ENCODE measurements around the gene YPEL2.
"Not testable (repeated sequence)": the region's sequence is repeated elsewhere in the genome, so short reads cannot be mapped to it uniquely, and the experiment has no call there.

Gene YPEL2

GRCh38 chr17:59378675-59379074, 47.2 kb downstream of the YPEL2 start:
- DNase-seq: no peak

DNA sequence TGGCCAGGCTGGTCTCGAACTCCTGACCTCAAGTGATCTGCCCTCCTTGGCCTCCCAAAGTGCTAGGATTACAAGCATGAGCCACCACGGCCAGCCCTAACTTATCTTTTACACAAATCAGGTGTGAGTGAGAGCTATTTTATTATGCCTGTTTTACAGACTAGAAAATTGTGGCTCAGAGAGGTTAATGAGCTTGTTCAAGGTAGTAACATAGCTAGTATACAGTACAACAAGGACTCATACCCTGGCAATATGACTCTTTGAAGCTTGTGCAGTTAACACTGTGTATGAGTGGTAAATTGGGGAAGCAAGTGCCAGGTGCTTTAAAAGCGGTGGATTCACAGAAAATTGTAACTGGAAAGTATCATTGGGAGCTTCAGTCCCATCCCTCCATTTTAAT, 49.0 kb downstream of the YPEL2 start:
- DNase-seq: no peak

DNA sequence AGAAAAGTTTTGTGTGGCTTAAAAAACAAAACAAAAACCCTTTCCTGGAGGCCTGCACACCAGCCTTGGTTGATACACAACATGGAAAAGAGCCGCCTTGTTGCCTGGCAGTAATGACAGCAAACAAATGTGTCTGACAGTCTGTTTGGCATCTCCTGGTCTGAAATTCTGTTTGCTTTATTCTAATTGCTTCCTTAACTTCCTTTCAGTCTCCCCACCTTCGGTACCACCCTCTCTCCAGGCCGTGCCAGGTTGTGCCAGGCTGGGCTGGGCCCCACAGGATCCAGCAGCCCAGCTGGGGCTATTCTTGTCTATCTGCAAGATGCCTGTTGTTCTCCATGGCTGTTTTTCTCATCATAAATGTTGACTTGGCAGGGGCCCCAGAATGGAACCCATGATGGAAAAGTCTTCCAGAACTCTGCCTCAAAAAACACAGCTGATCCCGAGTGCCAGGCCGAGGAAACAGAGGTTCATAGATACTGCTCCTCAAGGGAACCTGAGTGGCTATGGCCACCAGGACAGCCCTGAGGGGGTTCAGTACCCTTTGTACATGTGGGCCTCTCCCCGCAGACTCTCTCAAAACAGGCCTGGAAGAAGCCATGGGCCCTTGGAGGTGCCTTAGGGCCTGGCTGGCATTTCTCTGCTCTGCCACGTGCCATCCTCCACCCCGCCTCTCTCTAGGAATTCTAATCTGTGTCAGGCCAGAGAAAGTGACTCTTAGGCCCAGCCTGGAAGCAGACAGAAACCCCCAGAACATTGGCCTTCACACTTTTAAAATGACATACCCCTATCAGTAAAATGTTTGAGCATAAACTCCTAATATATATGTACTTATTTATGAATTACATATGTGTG, 50.5 kb downstream of the YPEL2 start:
- no peak for DNase-seq

DNA sequence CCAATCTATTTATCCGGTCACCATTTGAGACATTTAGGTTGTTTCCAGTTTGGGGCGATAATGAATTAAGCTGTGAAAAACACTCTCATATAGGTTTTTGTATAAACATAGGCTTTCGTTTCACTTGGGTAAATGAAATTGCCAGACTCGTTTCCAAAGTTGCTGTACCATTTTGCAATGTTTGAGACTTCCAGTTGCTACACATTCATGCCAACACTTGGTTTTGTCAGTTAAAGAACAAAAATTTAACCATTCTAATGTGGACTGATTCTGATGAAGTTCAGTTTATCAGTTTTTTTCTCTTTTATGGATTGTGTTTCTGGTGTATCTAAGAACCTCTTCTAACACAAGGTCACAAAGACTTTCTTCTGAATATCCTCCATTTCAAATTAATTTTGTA, 52.4 kb downstream of the YPEL2 start:
- DNase-seq: no peak

DNA sequence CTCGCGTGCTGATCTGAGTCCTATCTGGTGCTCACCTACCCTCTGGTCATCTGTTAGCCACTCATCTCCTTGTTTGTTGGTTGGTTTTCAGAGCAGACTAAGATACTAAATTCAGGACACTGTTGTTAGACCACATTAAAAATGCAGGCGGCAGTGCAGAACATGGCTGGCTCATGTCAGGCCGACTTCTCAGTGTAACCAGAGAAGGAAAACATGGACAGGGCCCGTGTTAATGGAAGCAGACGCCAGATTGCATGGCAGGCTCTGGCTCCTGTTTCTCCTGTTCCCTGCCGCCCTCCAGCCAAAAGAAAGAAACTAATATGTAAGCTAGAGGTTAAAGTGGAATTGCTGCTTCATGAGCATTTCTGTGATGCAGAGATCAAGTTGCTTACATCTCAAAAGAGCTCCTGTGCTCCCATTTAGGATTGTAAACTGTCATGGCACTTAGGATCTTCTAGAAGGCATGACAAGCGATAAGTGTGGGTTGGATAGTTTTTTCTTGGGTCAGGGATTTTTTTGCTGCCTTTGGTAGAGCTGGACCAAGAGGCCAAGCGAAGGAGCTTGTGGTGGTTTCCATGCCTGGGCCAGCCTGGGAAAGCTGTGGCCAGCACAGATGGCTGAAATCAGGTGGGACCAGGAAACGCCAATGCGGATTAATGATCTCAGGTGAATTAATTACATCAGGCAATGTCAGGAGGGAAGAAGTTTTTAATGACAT, 56.1 kb downstream of the YPEL2 start:
- no peak for DNase-seq

DNA sequence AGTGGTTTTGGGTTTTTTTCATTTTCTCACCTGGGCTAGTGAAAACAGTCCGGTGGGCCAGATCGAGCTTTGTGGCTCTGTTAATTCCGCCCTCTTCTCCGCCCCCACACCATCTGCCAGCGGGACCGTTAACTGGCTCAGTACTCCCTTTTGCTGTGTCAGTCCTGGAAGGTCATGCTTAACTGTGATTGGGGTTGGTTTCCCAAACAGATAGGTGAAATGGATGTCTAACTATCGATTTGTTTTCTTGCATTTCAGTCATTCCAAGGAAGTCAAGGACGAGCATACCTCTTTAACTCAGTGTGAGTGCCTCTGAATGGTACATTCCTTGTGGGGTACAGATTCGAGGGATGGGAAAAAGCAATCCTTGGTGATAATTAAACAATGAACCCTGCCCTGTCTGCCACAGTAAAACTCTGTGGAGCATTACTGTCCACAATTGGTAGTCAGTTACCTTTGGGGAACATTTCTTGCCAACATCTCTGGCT, 56.7 kb downstream of the YPEL2 start:
- no peak for DNase-seq

- DNase-seq: no peak
Measured at GRCh38 chr17:59389066-59389465, 57.6 kb downstream of the YPEL2 start.

DNA sequence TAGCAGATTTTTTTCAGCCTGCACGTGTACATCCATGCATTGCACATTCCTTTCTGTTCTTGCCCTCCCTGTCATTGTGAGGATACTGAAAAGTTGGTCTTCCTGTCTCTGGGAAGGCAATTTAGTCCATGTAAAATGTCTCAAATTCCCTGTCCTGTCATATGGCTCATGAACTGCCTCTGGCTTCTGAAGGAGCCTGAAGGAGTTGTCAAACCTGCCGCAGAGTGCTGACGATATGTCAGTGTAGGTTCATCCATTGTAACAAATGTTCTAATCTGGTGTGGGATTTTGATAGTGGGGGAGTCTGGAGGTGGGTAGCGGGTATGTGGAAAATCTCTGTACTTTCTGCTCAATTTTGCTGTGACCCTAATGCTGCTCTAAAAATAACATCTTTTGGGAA, 59.6 kb downstream of the YPEL2 start:
- no peak for DNase-seq

- no peak for DNase-seq
Measured at GRCh38 chr17:59392973-59393679, 61.7 kb downstream of the YPEL2 start.

DNA sequence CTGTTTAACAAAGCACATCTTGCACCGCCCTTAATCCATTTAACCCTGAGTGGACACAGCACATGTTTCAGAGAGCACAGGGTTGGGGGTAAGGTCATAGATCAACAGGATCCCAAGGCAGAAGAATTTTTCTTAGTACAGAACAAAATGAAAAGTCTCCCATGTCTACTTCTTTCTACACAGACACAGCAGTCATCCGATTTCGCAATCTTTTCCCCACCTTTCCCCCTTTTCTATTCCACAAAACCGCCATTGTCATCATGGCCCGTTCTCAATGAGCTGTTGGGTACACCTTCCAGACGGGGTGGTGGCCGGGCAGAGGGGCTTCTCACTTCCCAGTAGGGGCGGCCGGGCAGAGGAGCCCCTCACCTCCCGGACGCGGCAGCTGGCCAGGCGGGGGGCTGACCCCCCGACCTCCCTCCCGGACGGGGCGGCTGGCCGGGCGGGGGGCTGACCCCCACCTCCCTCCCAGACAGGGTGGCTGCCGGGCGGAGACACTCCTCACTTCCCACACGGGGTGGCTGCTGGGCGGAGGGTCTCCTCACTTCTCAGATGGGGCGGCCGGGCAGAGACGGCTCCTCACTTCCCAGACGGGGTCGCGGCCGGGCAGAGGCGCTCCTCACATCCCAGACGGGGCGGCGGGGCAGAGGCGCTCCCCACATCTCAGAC, 62.4 kb downstream of the YPEL2 start:
- DNase-seq: not testable (repeated sequence)

DNA sequence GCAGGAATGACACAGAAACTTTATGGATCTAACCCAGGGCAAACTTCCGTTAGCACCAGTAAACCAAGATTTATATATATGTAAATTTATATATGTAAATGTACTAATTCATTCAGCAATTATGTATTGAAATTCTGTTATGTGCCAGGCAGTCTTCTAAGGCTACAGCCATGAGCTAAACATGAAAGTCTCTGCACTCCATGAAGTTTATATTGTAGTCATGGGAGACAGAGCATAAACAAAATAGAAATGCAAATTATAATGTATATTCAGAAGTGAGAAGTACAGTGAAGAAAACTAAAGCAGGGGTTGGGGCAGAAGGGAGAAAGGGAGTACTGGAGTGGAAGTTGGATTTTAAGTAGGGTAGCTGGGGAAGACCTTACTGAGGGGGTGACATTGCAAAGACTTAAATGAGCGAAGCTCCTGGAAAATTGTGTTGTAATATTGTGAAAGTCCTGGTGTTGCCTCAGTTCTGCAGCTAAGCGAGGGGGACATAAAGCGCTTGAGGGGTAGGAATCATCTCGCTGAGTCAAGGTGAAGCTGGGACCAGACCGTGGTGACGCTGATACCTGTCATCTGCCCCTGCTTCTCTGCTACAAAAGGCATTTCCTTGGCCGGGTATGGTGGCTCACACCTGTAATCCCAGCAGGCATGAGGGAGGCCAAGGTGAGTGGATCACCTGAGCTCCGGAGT, 64.8 kb downstream of the YPEL2 start:
- no peak for DNase-seq

GRCh38 chr17:59397316-59398073, 66.0 kb downstream of the YPEL2 start:
- no peak for DNase-seq

DNA sequence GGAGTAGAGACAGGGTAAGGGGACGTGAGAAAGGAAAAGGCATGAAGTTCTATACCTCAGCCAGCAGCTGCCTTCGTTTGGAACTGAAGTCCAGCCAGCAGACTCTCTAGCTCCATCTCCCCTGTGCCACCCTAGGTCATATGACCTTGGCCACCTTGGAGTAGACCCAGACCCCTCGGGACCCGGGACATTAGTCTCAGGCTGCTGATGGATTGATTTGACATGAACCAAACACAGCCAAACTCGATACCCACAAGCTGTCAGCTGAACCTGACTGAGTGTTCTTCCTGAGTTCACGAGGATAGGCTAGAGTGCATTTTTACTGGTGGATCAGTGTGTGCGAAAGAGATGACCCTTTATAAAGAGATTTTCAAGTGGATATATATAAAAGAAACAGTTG, 68.5 kb downstream of the YPEL2 start:
- no peak for DNase-seq

DNA sequence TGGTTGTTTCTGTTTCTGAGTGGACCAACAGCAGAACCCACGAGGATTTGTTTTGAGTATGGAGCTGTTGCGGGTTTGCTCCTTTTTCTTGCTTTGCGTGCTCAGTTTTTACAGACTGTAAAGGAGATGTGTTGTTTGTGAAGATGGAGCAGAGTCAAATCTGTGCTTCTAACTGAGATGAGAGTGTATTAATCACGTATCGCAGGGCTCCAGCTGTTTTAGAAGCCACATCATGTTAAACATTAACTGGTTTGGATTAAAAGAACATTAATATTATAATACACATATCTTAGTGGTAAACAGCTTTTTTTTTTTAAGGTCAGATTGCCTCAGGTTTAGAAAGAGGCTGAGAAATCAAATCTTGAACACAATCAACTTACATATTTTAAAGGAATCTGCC, 69.4 kb downstream of the YPEL2 start:
- DNase-seq: no peak

DNA sequence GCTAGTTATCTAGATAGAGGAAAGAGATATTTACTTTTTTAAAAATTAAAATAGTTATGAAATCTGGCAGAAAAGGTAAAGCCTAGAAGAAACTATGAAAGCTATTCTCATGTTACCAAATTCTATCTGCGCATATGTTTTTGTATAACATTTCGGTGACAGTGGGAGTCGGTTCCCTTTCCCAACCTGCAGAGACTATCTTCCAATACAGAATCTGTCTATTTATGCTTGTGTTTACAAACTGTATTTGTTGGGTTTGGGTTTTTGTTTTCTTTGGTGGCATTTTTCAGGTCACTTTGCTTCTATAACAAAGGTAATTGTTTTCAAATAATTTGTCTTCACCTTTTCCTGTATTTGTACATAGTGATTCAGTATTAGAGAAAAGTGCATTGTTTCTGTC, 69.8 kb downstream of the YPEL2 start:
- DNase-seq: no peak

- DNase-seq: no peak
Measured at GRCh38 chr17:59401725-59402124, 70.3 kb downstream of the YPEL2 start.

GRCh38 chr17:59402760-59403159, 71.3 kb downstream of the YPEL2 start:
- DNase-seq: no peak

GRCh38 chr17:59404471-59404870, 73.0 kb downstream of the YPEL2 start:
- no peak for DNase-seq

- no peak for DNase-seq
Measured at GRCh38 chr17:59405944-59406705, 74.7 kb downstream of the YPEL2 start.

- DNase-seq: no peak
Measured at GRCh38 chr17:59406808-59407381, 75.4 kb downstream of the YPEL2 start.

All from activated gamma-delta T cell (primary cell).